SK-N-MC (cell line): ENCODE measurements around the gene LEAP2.

Source experiments
- EZH2 ChIP-seq: fragments of 200-600 bp; sonication (generic); IDR thresholded peaks from one replicate; pipeline ENCODE4 v1.6.1; 2017; ENCODE audit warnings: antibody characterized with exemption
- POLR2AphosphoS5 ChIP-seq: IDR thresholded peaks from 2 replicates; pipeline ENCODE4 v1.6.1; 2012; ENCODE audit warnings: mild to moderate bottlenecking, low read depth, low read length, borderline replicate concordance

DNA sequence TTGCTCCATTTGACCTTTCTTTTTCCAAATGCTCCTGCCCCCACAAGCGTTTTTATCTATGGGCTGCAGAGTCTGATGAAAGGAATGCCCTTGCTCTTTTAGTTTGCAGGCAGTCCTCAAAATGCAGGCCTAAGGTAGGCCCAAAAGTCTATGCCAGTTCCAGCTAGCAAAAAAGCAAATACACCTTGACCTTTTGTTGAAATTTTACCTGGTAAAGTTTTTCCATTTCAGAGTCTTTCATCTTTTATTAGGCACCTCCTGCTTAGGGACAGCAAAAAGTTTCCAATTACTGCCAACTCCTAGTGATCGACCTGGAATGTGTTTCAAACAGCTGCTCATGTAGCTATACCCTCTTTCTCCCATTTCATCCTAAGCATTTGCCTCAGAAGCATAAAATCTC is 2.7 kb upstream of the LEAP2 start:
- no peak for TF ChIP-seq POLR2AphosphoS5
- TF ChIP-seq EZH2: no peak
